Measurements from ENCODE around the gene APH1B.

APH1B gene

DNA sequence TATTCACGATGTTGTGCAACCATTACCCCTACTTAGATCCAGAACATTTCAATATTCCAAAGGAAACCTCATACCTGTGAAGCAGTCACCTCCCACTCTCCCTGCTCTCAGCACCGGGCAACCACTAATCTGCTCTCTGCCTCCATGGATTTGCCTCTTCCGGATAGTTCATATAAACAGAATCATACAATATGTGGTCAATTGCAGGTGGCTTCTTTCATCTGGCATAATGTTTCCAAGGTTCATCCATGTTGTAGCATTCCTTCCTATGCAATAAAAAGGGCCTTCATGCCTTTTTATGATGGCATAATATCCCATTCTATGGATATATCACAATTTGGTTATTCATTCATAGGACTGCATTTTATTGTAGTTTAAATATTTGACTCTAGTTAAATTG, 80.3 kb downstream of the APH1B start:
- no peak for TF ChIP-seq CTCF (IDR thresholded peaks at IDR 0.05)

DNA sequence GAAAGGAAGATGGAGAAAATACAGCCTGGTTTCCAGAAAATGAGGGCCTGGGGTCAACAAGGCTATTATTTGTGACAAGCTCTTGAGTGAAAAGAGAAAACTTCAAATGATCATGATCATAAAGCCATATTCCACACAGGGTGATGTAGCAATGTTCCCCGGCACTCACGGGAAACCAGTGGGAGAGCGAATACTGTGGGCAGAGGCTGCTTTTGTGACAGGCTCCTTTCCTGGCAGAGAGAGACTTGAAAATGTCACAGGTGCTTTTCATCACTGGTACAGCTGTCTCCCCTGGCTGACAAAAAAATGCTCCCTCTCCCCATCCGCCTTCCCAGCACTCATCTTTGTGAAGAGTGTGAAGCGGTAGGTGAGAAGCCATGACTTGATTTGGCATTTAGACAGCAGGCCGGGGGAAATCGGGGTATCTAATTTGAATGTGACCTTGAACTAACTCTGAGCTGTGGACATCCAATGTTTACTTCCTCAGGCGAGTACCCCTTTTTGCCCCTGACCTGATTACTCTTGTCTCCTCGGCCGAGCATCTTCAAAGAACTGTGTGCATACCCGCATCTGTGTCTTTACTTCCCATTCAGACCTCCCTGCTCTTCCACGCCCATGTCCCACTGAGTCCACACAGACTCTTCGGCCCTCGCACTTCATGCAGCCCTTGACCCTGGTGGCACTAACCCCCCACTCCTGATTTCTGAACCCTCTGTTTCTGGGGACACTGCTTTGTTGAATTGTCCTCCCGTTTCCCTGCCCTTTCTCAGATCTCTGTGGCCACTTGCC, 81.0 kb downstream of the APH1B start:
- TF ChIP-seq CTCF (IDR thresholded peaks at IDR 0.05): no peak
